Left ventricle myocardium inferior (tissue), 1 donor: Measurements from ENCODE around the gene HDAC11. TPM values are rescaled to one million over a fixed set of nuclear protein-coding genes. Genes with fewer than 3 reads are reported as not detected.
A peak's percentile ranks its signal among the peaks of the same experiment; 100 is the strongest.

Source experiments
- DNase-seq: peaks from one replicate; pipeline ENCODE4 v3.0.0-alpha.2; 2020
- H3K27ac ChIP-seq: fragments of 200-600 bp; replicated peaks from 2 replicates; pipeline ENCODE4 v1.8.0; 2021
- H3K27me3 ChIP-seq: fragments of 200-600 bp; 2 replicates; pipeline ENCODE4 v1.8.0; 2021; ENCODE audit warnings: low read depth
- H3K36me3 ChIP-seq: fragments of 200-600 bp; 2 replicates; pipeline ENCODE4 v1.8.0; 2021
- H3K4me1 ChIP-seq: fragments of 200-600 bp; 2 replicates; pipeline ENCODE4 v1.8.0; 2021
- H3K4me3 ChIP-seq: fragments of 200-600 bp; 2 replicates; pipeline ENCODE4 v1.8.0; 2021; ENCODE audit warnings: mild to moderate bottlenecking, moderate library complexity
- H3K9me3 ChIP-seq: fragments of 200-600 bp; replicated peaks from 2 replicates; pipeline ENCODE4 v1.8.0; 2021
- intact Hi-C: fragments of 100-400 bp; cut with micrococcal nuclease; formaldehyde crosslinking; loops from one replicate; pipeline ENCODE4 v1.11.0; 2022
- total RNA-seq: library from RNA; stranded (reverse); fragmentation: NEBNext Ultra II Directional; extraction: Animal tissue kit (Norgen Biotek cat#: 25700); gene quantifications from one replicate; pipeline ENCODE4 v1.2.1, GENCODE V29; 2021
- TF ChIP-seq, protein P1 (sequence below): fragments of 200-600 bp; IDR thresholded peaks from 2 replicates; pipeline ENCODE4 v1.8.0; 2021; ENCODE audit warnings: antibody characterized with exemption, mild to moderate bottlenecking, borderline replicate concordance
- donor health status: DM: no; HTN: yes; CAD: no; lungs with severe emphysema.

Gene HDAC11
- total RNA-seq, 1 donor from 2014 or later = 34.3 TPM

DNA sequence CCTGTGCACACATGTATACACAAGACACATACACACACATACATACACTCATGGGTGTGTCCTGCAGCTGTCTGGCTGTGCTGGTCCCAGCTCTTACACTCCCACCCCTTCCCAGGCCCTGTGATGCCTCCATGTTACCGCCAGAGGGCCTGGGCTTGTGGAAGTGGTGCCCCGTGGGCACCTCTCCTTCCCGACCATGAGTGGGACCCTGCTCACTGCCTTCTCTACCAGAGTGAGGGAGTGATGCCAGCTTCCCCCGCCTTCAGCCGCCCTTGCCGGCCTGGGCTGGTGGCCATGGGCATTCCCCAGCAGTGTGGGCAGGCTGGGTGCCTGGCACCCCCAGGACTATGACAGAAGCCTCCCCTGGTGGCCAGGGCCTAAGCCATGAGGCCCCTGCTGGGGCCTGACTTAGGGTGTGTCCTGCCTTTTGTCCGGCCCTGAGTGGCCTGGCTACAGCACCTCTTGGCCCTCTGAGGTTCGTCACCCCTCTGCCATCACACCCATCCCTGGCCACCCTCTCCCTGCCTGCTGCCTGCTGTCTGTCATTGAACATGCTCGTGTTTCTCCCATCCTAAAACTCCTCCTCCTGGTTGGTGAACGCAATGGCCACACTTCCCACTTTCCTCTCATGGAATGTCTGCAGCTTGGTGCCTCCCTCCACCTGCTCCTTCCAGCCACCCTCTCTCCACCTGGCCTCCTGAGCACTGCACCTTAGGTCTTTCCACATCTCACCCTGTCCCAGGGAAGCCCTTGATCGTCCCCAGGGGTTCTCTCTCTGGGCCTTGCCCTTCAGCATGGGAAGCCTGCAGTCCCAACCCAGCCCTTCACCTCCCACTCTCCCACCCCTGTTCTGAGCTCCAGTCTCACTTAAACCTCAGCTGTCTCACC, 14.6 kb downstream of the HDAC11 start:
- intact Hi-C loops = no loop called here
- peak; percentile 18 for DNase-seq

DNA sequence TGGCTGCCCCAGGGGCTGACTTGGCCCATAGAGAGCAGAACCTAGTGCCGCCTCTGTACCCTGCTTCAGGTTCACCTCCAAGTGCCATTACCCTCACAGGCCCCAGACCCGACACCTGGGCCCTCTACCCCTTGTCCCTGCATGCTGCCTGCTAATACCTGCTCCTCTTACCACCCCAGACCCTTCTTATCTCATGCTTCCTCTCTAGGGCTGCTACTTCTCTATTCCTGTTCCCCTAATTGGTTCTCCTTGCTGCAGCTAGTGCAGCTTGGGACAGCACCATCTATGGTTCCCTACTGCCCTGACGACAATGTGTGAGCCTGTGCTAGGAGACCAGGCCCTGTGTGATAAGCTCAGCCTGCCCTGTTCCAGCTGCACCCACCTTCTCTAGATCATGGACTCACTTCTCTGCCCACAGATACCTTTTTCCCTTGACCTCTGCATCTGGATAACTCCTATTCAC, 15.3 kb downstream of the HDAC11 start:
- no peak overlapping the region for H3K27ac ChIP-seq
- TF ChIP-seq, protein P1, sequence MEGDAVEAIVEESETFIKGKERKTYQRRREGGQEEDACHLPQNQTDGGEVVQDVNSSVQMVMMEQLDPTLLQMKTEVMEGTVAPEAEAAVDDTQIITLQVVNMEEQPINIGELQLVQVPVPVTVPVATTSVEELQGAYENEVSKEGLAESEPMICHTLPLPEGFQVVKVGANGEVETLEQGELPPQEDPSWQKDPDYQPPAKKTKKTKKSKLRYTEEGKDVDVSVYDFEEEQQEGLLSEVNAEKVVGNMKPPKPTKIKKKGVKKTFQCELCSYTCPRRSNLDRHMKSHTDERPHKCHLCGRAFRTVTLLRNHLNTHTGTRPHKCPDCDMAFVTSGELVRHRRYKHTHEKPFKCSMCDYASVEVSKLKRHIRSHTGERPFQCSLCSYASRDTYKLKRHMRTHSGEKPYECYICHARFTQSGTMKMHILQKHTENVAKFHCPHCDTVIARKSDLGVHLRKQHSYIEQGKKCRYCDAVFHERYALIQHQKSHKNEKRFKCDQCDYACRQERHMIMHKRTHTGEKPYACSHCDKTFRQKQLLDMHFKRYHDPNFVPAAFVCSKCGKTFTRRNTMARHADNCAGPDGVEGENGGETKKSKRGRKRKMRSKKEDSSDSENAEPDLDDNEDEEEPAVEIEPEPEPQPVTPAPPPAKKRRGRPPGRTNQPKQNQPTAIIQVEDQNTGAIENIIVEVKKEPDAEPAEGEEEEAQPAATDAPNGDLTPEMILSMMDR = no peak
- peaks cover 8% of the 10 kb centered on the region for H3K36me3 ChIP-seq
- intact Hi-C loops = no loop called here
- peaks cover 3% of the 10 kb centered on the region for H3K9me3 ChIP-seq
- no peaks in the 10 kb centered on the region for H3K27me3 ChIP-seq
- DNase-seq = peak; percentile 6
- peaks cover 22% of the 10 kb centered on the region for H3K4me1 ChIP-seq
- H3K4me3 ChIP-seq = no peak overlapping the region

More for the DNA sequence above, 14.6 kb downstream of the HDAC11 start:
- TF ChIP-seq, protein P1 = peak; percentile 63
- peaks cover 22% of the 10 kb centered on the region for H3K4me1 ChIP-seq
- peaks cover 12% of the 10 kb centered on the region for H3K36me3 ChIP-seq
- no peaks in the 10 kb centered on the region for H3K27me3 ChIP-seq
- H3K9me3 ChIP-seq = peaks cover 10% of the 10 kb centered on the region
- no peak overlapping the region for H3K4me3 ChIP-seq
- no peak overlapping the region for H3K27ac ChIP-seq

DNA sequence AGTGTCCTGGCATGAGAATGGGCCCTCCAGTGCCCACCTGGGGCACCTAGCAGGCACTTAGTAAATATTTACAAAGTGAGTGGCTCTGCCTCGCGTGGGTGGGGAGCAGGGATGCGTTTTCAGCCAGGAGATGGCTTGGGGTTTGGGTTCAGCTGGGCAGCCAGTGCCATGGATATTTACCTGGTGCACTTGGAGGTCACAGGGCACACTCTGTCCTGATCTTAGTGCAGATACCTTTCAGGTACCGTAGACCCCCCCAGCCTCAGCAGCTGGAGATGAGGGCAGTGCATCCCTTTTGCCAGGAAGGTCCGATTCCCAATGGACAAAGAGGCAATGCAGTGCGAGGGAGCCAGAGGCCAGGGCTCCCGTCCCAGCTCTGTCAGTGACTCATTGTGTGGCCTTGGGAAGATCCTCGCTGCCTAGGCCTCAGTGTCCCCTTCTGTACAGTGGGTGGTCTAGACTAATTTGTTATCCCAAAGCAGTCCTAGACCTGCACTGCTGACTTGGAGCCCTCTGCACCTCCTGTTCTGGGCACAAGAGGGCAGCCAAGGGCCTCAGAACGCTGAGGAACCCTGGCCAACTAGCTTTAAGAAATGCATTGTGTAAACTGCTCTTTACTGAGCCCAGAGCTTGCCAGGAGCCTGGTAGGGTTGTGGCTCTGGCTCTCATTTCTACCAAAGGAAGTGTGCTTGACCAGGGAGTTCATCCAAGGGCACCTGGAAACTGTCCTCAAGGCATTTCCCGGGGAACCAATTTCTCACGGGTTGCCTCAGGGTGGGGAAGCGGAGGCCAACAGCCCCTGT, 16.0 kb downstream of the HDAC11 start:
- H3K9me3 ChIP-seq = no peaks in the 10 kb centered on the region
- TF ChIP-seq, protein P1 = peak; percentile 95
- H3K27ac ChIP-seq = peak overlapping the region; percentile 5
- H3K4me3 ChIP-seq = no peak overlapping the region
- intact Hi-C loops = loop anchor here (2.0 kb wide), 1 partner anchor 153 kb away; no protein-coding TSS in a partner anchor
- DNase-seq = peak; percentile 76
- no peaks in the 10 kb centered on the region for H3K27me3 ChIP-seq
- peaks cover 7% of the 10 kb centered on the region for H3K36me3 ChIP-seq
- peaks cover 22% of the 10 kb centered on the region for H3K4me1 ChIP-seq

DNA sequence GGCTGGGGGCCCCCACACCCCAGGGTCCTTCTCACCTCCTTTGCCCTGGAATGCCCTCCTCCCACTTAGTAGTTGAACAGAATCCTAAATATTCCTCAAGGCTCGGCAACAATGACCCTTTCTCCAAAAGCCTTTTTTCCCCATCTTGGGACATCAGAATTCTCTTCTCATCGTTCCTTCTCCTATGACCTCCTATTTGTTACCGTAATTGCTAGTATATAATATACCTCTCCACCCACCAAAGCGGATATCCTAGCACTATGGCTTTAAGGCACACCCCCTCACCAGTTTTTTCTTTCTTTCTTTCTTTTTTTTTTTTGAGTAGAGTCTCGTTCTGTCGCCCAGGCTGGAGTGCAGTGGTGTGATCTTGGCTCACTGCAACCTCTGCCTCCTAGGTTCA, 16.8 kb downstream of the HDAC11 start:
- peaks cover 22% of the 10 kb centered on the region for H3K4me1 ChIP-seq
- intact Hi-C loops = loop anchor here (2.0 kb wide), 1 partner anchor 152 kb away; no protein-coding TSS in a partner anchor
- H3K27ac ChIP-seq = peak overlapping the region; percentile 5
- no peaks in the 10 kb centered on the region for H3K9me3 ChIP-seq
- no peak overlapping the region for H3K4me3 ChIP-seq
- DNase-seq = no peak
- no peaks in the 10 kb centered on the region for H3K27me3 ChIP-seq
- TF ChIP-seq, protein P1 = no peak
- peaks cover 7% of the 10 kb centered on the region for H3K36me3 ChIP-seq

DNA sequence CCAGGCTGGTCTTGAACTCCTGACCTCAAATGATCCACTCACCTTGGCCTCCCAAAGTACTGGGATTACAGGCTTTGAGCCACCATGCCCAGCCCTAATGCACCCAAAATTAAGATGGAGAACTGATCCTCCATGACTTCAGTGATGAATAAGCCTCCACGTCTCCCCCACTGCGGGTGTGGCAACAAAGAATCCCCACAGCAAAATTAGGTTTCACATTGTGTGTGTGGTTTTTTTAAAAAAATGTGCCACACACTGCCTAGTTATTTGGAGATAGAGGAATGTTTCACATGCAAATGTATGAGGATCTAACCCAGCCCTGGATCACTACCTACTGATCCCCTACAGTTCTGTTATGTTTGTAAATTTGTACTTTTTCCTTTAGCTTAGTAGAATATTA, 17.3 kb downstream of the HDAC11 start:
- TF ChIP-seq, protein P1 = no peak
- no peak overlapping the region for H3K27ac ChIP-seq
- peak; percentile 5 for DNase-seq

More for the DNA sequence above, 17.3 kb downstream of the HDAC11 start:
- intact Hi-C loops = loop anchor here (2.0 kb wide), 1 partner anchor 151 kb away; no protein-coding TSS in a partner anchor
- Histone ChIP-seq H3K9me3 (no peaks in the 10 kb centered on the region), H3K4me3 (no peak overlapping the region), H3K4me1 (peaks cover 22% of the 10 kb centered on the region), H3K36me3 (peaks cover 8% of the 10 kb centered on the region), H3K27me3 (no peaks in the 10 kb centered on the region)
